ENCODE results near the gene DSEL. TPM values are rescaled to one million over a fixed set of nuclear protein-coding genes. Genes with fewer than 3 reads are reported as not detected.

The DSEL gene
- total and polyA plus RNA-seq, 4 experiments from 2014 or later = 0.56 to 1.3 (median 0.90) TPM

GRCh38 chr18:67478249-67478648, 38.3 kb downstream of the DSEL start:
- Histone ChIP-seq H3K4me1 (ENCODE audit: insufficient read depth, low read length) (no peaks in the 10 kb centered on the region), H3K27ac (ENCODE audit: low read depth, low read length) (no peak overlapping the region), H3K36me3 (ENCODE audit: insufficient read depth, low read length) (no peaks in the 10 kb centered on the region), H3K27me3 (ENCODE audit: insufficient read depth, low read length) (no peaks in the 10 kb centered on the region), H3K4me3 (ENCODE audit: low read length in 2 of 2) (no peak overlapping the region), H3K9me3 (ENCODE audit: control insufficient read depth in 1 of 2, low read length in 2 of 2) (no peaks in the 10 kb centered on the region)
- H3K4me3 Mint-ChIP-seq = no peak overlapping the region
- H3K27ac Mint-ChIP-seq = no peak overlapping the region
- ChIA-PET POLR2A (ENCODE audit: partially characterized antibody) (no interaction called here), CTCF (ENCODE audit: partially characterized antibody) (no interaction called here)
- H3K9me3 Mint-ChIP-seq = no peaks in the 10 kb centered on the region
- peaks cover 0 to 3% of the 10 kb centered on the region in 2 donors for H3K27me3 Mint-ChIP-seq
- intact Hi-C loops (cut with micrococcal nuclease) = loop anchor here (5.0 kb wide), 1 partner anchor 226 kb away; no protein-coding TSS in a partner anchor
- H3K36me3 Mint-ChIP-seq = no peaks in the 10 kb centered on the region
- no peak for DNase-seq
- H3K4me1 Mint-ChIP-seq = no peaks in the 10 kb centered on the region

DNA sequence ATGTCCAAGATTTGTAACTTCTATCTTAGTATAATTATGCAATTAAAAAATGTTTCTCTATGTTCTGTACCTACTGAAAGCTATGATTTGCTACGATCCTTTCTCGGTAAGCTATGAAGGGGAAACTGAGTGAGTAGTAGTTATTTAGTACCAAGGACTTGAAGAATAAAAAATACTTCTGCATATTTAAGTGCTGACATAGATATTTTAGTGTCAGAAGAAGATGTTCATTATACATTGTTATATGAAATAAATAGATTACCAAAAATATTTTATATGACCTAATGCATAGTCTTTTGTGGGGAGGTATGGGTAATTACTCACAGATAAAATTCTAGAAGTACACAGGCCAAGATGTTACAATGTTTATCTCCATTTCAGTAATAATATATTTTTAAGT, 39.0 kb downstream of the DSEL start:
- DNase-seq = no peak
- intact Hi-C loops (cut with micrococcal nuclease) = loop anchor here (5.0 kb wide), 1 partner anchor 225 kb away; no protein-coding TSS in a partner anchor
- Mint-ChIP-seq H3K9me3 (no peaks in the 10 kb centered on the region), H3K27me3 (no peaks in the 10 kb centered on the region), H3K4me3 (no peak overlapping the region), H3K27ac (no peak overlapping the region), H3K36me3 (no peaks in the 10 kb centered on the region), H3K4me1 (no peaks in the 10 kb centered on the region)
- Histone ChIP-seq H3K27me3 (ENCODE audit: insufficient read depth, low read length) (no peaks in the 10 kb centered on the region), H3K27ac (ENCODE audit: low read depth, low read length) (no peak overlapping the region), H3K4me3 (ENCODE audit: low read length in 2 of 2) (no peak overlapping the region), H3K4me1 (ENCODE audit: insufficient read depth, low read length) (no peaks in the 10 kb centered on the region), H3K9me3 (ENCODE audit: control insufficient read depth in 1 of 2, low read length in 2 of 2) (no peaks in the 10 kb centered on the region), H3K36me3 (ENCODE audit: insufficient read depth, low read length) (no peaks in the 10 kb centered on the region)
- POLR2A ChIA-PET (ENCODE audit: partially characterized antibody) = no interaction called here
- CTCF ChIA-PET (ENCODE audit: partially characterized antibody) = no interaction called here

DNA sequence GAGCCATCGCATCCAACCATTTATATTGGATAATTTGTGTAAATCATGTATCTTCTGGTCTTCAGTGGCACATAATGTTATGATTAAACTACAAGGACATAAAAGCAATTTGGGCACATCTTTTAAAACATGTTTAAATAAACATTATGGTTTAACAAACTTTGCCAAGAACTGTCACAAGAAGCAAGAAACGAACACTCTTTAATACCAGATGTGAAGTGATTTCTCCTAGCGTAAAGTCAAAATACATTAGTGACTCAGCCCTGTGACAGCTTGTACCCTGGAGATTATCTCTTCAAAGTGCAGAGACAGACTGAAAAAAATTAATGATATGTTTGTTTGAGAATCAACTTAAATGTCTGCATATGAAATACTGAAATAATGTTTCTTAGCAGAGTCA, 39.9 kb downstream of the DSEL start:
- no peak for DNase-seq
- H3K9me3 Mint-ChIP-seq = no peaks in the 10 kb centered on the region
- Histone ChIP-seq H3K36me3 (ENCODE audit: insufficient read depth, low read length) (no peaks in the 10 kb centered on the region), H3K4me1 (ENCODE audit: insufficient read depth, low read length) (no peaks in the 10 kb centered on the region), H3K27ac (ENCODE audit: low read depth, low read length) (no peak overlapping the region), H3K27me3 (ENCODE audit: insufficient read depth, low read length) (no peaks in the 10 kb centered on the region), H3K4me3 (ENCODE audit: low read length in 2 of 2) (no peak overlapping the region), H3K9me3 (ENCODE audit: control insufficient read depth in 1 of 2, low read length in 2 of 2) (no peaks in the 10 kb centered on the region)
- POLR2A ChIA-PET (ENCODE audit: partially characterized antibody) = no interaction called here
- H3K36me3 Mint-ChIP-seq = no peaks in the 10 kb centered on the region
- no peak overlapping the region for H3K4me3 Mint-ChIP-seq
- H3K4me1 Mint-ChIP-seq = no peaks in the 10 kb centered on the region
- H3K27ac Mint-ChIP-seq = no peak overlapping the region
- no peaks in the 10 kb centered on the region for H3K27me3 Mint-ChIP-seq
- intact Hi-C loops (cut with micrococcal nuclease) = loop anchor here (5.0 kb wide), 1 partner anchor 224 kb away; no protein-coding TSS in a partner anchor
- CTCF ChIA-PET (ENCODE audit: partially characterized antibody) = no interaction called here

DNA sequence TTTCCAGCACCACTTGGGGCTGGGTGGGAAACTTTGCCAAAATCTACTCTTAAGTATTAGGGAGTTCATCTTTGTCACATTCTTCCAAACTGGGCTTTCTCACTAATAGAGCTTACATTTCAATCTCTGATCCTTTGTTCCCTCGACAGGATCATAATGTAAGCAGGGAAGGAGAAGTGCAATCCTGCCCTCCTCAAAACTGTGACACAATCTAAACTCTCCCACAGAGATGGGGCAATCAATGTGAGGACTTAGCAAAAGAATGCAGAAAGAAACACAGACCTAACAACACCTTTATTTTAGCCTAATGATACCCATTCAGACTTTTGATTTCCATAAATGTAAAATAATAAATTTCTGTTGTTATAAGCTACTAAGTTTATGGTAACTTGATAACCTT, 40.8 kb downstream of the DSEL start:
- Mint-ChIP-seq H3K9me3 (no peaks in the 10 kb centered on the region), H3K36me3 (no peaks in the 10 kb centered on the region), H3K4me3 (no peak overlapping the region), H3K4me1 (no peaks in the 10 kb centered on the region), H3K27me3 (peaks cover 0 to 1% of the 10 kb centered on the region in 2 donors), H3K27ac (no peak overlapping the region)
- Histone ChIP-seq H3K4me3 (ENCODE audit: low read length in 2 of 2) (no peak overlapping the region), H3K27me3 (ENCODE audit: insufficient read depth, low read length) (no peaks in the 10 kb centered on the region), H3K27ac (ENCODE audit: low read depth, low read length) (no peak overlapping the region), H3K9me3 (ENCODE audit: control insufficient read depth in 1 of 2, low read length in 2 of 2) (no peaks in the 10 kb centered on the region), H3K36me3 (ENCODE audit: insufficient read depth, low read length) (no peaks in the 10 kb centered on the region), H3K4me1 (ENCODE audit: insufficient read depth, low read length) (no peaks in the 10 kb centered on the region)
- POLR2A ChIA-PET (ENCODE audit: partially characterized antibody) = no interaction called here
- CTCF ChIA-PET (ENCODE audit: partially characterized antibody) = no interaction called here
- intact Hi-C loops (cut with micrococcal nuclease) = loop anchor here (5.0 kb wide), 1 partner anchor 223 kb away; no protein-coding TSS in a partner anchor
- DNase-seq = no peak

DNA sequence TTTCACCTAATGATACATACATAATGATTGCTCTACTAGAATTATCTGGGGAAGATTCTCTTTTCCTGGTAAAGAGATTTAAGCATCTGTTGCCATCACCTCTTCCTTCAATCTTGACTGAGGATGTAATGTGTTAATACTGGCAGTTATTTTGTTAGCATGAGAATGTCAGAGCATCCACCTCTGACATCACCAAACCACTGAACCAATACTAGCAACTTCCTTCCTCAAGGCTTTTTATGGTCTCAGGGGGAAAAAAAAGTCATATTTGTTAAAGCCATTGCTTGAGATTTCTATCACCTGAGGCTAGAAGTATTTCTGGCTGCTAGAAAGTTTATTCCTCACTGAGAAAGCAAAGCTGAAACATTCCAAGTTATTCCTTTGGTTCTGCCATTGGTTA, 48.5 kb downstream of the DSEL start:
- Histone ChIP-seq H3K4me1 (ENCODE audit: insufficient read depth, low read length) (no peaks in the 10 kb centered on the region), H3K27ac (ENCODE audit: low read depth, low read length) (no peak overlapping the region), H3K27me3 (ENCODE audit: insufficient read depth, low read length) (no peaks in the 10 kb centered on the region), H3K36me3 (ENCODE audit: insufficient read depth, low read length) (no peaks in the 10 kb centered on the region), H3K4me3 (ENCODE audit: low read length in 2 of 2) (no peak overlapping the region), H3K9me3 (ENCODE audit: control insufficient read depth in 1 of 2, low read length in 2 of 2) (no peaks in the 10 kb centered on the region)
- Mint-ChIP-seq H3K27me3 (peaks cover 0 to 3% of the 10 kb centered on the region in 2 donors), H3K9me3 (peaks cover 0 to 8% (median 2%) of the 10 kb centered on the region in 8 donors), H3K4me3 (no peak overlapping the region), H3K36me3 (no peaks in the 10 kb centered on the region), H3K4me1 (peaks cover 1 to 6% (median 5%) of the 10 kb centered on the region in 4 donors), H3K27ac (no peak overlapping the region)
- ChIA-PET CTCF (ENCODE audit: partially characterized antibody) (no interaction called here), POLR2A (ENCODE audit: partially characterized antibody) (no interaction called here)
- intact Hi-C loops (cut with micrococcal nuclease) = no loop called here
- DNase-seq = no peak

DNA sequence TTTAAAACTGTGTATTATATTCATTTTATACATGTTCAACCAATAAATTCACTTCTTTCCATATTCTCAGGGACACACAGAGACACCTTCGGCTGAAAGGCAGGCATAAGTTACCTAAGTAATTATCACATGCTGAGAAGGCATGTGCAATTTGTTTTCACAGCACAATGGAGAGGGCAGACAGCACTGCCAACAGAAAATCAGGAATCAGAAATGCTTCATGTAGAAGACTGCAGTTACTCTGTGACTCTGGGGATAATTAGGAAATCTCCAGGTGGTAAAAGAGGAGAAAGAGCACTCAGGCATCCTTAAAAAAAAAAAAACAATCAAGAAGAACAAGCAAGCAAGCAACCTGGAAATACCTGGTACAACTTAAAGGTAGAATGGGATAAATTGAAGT, 49.3 kb downstream of the DSEL start:
- Histone ChIP-seq H3K9me3 (ENCODE audit: control insufficient read depth in 1 of 2, low read length in 2 of 2) (no peaks in the 10 kb centered on the region), H3K27me3 (ENCODE audit: insufficient read depth, low read length) (no peaks in the 10 kb centered on the region), H3K27ac (ENCODE audit: low read depth, low read length) (no peak overlapping the region), H3K4me1 (ENCODE audit: insufficient read depth, low read length) (no peaks in the 10 kb centered on the region), H3K36me3 (ENCODE audit: insufficient read depth, low read length) (no peaks in the 10 kb centered on the region), H3K4me3 (ENCODE audit: low read length in 2 of 2) (no peak overlapping the region)
- H3K4me1 Mint-ChIP-seq = peaks cover 1 to 6% (median 5%) of the 10 kb centered on the region in 4 donors
- DNase-seq = no peak
- peak overlapping the region in 1 of 7 donors; percentile 25 for H3K27ac Mint-ChIP-seq
- peaks cover 0 to 12% (median 2%) of the 10 kb centered on the region in 8 donors for H3K9me3 Mint-ChIP-seq
- intact Hi-C loops (cut with micrococcal nuclease) = no loop called here
- CTCF ChIA-PET (ENCODE audit: partially characterized antibody) = no interaction called here
- no peak overlapping the region for H3K4me3 Mint-ChIP-seq
- POLR2A ChIA-PET (ENCODE audit: partially characterized antibody) = no interaction called here
- H3K36me3 Mint-ChIP-seq = no peaks in the 10 kb centered on the region
- H3K27me3 Mint-ChIP-seq = peaks cover 0 to 5% of the 10 kb centered on the region in 2 donors

GRCh38 chr18:67464499-67464898, 52.0 kb downstream of the DSEL start:
- DNase-seq = peak in 1 of 5 donors; percentile 18
- no peaks in the 10 kb centered on the region for H3K9me3 ChIP-seq (ENCODE audit: control insufficient read depth in 1 of 2, low read length in 2 of 2)
- Mint-ChIP-seq H3K4me3 (no peak overlapping the region), H3K9me3 (peaks cover 0 to 13% (median 2%) of the 10 kb centered on the region in 8 donors), H3K36me3 (no peaks in the 10 kb centered on the region), H3K27me3 (peaks cover 0 to 6% of the 10 kb centered on the region in 2 donors), H3K27ac (no peak overlapping the region), H3K4me1 (peaks cover 1 to 6% (median 5%) of the 10 kb centered on the region in 4 donors)
- no peaks in the 10 kb centered on the region for H3K4me1 ChIP-seq (ENCODE audit: insufficient read depth, low read length)
- CTCF ChIA-PET (ENCODE audit: partially characterized antibody) = no interaction called here
- H3K4me3 ChIP-seq (ENCODE audit: low read length in 2 of 2) = no peak overlapping the region
- no peak overlapping the region for H3K27ac ChIP-seq (ENCODE audit: low read depth, low read length)
- no peaks in the 10 kb centered on the region for H3K36me3 ChIP-seq (ENCODE audit: insufficient read depth, low read length)
- intact Hi-C loops (cut with micrococcal nuclease) = no loop called here
- H3K27me3 ChIP-seq (ENCODE audit: insufficient read depth, low read length) = no peaks in the 10 kb centered on the region
- POLR2A ChIA-PET (ENCODE audit: partially characterized antibody) = no interaction called here

GRCh38 chr18:67463829-67464228, 52.7 kb downstream of the DSEL start:
- no peaks in the 10 kb centered on the region for H3K36me3 Mint-ChIP-seq
- no peak for DNase-seq
- H3K27ac ChIP-seq (ENCODE audit: low read depth, low read length) = no peak overlapping the region
- CTCF ChIA-PET (ENCODE audit: partially characterized antibody) = no interaction called here
- intact Hi-C loops (cut with micrococcal nuclease) = no loop called here
- peaks cover 1 to 6% (median 5%) of the 10 kb centered on the region in 4 donors for H3K4me1 Mint-ChIP-seq
- POLR2A ChIA-PET (ENCODE audit: partially characterized antibody) = no interaction called here
- H3K4me3 Mint-ChIP-seq = no peak overlapping the region
- peaks cover 0 to 13% (median 2%) of the 10 kb centered on the region in 8 donors for H3K9me3 Mint-ChIP-seq
- H3K27ac Mint-ChIP-seq = no peak overlapping the region
- H3K27me3 Mint-ChIP-seq = peaks cover 0 to 6% of the 10 kb centered on the region in 2 donors
- H3K27me3 ChIP-seq (ENCODE audit: insufficient read depth, low read length) = no peaks in the 10 kb centered on the region
- H3K36me3 ChIP-seq (ENCODE audit: insufficient read depth, low read length) = no peaks in the 10 kb centered on the region
- no peaks in the 10 kb centered on the region for H3K9me3 ChIP-seq (ENCODE audit: control insufficient read depth in 1 of 2, low read length in 2 of 2)
- H3K4me1 ChIP-seq (ENCODE audit: insufficient read depth, low read length) = no peaks in the 10 kb centered on the region
- no peak overlapping the region for H3K4me3 ChIP-seq (ENCODE audit: low read length in 2 of 2)

All from CD4-positive, alpha-beta memory T cell (primary cell).